ENCODE measurements around the gene GPAT2.
"Not testable (repeated sequence)": the region's sequence is repeated elsewhere in the genome, so short reads cannot be mapped to it uniquely, and the experiment has no call there.

DNA sequence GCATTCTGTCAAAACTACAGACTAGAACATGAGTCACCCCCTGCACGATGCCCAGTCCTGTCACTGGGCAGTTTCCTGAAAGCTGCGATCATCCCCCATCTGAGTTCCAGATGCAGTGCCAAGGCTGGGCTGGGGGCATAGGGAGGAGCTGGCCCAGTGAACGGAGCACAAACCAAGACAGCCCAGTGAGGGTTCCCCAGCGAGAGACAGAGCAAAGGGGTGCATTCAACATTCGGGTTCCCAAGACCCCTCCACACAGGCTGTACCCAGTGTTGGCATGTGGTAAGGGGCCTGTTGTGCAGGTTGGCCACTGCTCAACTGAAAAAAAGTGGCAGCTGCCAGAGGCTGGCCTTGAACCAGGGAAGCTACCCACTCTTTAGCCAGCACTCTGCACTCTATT, 35.6 kb upstream of the GPAT2 start:
- TF ChIP-seq, protein P1, sequence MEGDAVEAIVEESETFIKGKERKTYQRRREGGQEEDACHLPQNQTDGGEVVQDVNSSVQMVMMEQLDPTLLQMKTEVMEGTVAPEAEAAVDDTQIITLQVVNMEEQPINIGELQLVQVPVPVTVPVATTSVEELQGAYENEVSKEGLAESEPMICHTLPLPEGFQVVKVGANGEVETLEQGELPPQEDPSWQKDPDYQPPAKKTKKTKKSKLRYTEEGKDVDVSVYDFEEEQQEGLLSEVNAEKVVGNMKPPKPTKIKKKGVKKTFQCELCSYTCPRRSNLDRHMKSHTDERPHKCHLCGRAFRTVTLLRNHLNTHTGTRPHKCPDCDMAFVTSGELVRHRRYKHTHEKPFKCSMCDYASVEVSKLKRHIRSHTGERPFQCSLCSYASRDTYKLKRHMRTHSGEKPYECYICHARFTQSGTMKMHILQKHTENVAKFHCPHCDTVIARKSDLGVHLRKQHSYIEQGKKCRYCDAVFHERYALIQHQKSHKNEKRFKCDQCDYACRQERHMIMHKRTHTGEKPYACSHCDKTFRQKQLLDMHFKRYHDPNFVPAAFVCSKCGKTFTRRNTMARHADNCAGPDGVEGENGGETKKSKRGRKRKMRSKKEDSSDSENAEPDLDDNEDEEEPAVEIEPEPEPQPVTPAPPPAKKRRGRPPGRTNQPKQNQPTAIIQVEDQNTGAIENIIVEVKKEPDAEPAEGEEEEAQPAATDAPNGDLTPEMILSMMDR (conservative IDR thresholded peaks at IDR 0.05) = not testable (repeated sequence)
- not testable (repeated sequence) for TF ChIP-seq EZH2 (IDR thresholded peaks at IDR 0.05; ENCODE audit: low read depth)
